Adrenal gland (tissue), 12 donors: Measurements from ENCODE around the gene HELZ2. TPM values are rescaled to one million over a fixed set of nuclear protein-coding genes. Genes with fewer than 3 reads are reported as not detected.
"Not testable (repeated sequence)": the region's sequence is repeated elsewhere in the genome, so short reads cannot be mapped to it uniquely, and the experiment has no call there.

ENCODE experiments used
- DNase-seq, 7 donors: peaks; one replicate each; pipeline ENCODE4 v3.0.0-alpha.2; 2019 to 2020
- H3K27ac ChIP-seq, 5 donors: fragments of 200-600 bp; sonication (generic) in 4 of 5; 1 replicate in 3 of 5; 2 replicates in 2 of 5; pipeline versions ENCODE4 v1.5.1 to v1.8.0; 2016 to 2020; ENCODE audit warnings: mild to moderate bottlenecking in 1 of 5
- H3K27me3 ChIP-seq: fragments of 200-600 bp; 2 replicates; pipeline ENCODE4 v1.8.0; 2021
- H3K36me3 ChIP-seq, 2 donors: fragments of 200-600 bp; replicated peaks in 1 of 2; 1 replicate in 1 of 2; 2 replicates in 1 of 2; pipeline versions ENCODE4 v1.5.1 to v1.8.0; 2018 to 2022
- H3K4me1 ChIP-seq, 2 donors: fragments of 200-600 bp; replicated peaks in 1 of 2; 1 replicate in 1 of 2; 2 replicates in 1 of 2; pipeline versions ENCODE4 v1.5.1 to v1.8.0; 2018 to 2021
- H3K4me3 ChIP-seq, 4 donors: fragments of 200-600 bp; sonication (generic) in 3 of 4; one replicate each; pipeline ENCODE4 v1.5.1; 2016 to 2018
- H3K9me3 ChIP-seq, 3 donors: fragments of 200-600 bp; sonication (generic) in 1 of 3; replicated peaks in 1 of 3; 1 replicate in 2 of 3; 2 replicates in 1 of 3; pipeline versions ENCODE4 v1.5.1 to v1.8.0; 2016 to 2021
- CTCF ChIP-seq, 6 experiments: fragments of 450-650 bp in 4 of 6; fragments of 200-600 bp in 2 of 6; sonication (generic) in 1 of 6; IDR thresholded peaks; 1 replicate in 5 of 6; 2 replicates in 1 of 6; pipeline versions ENCODE4 v1.5.1 to v1.8.0; 2016 to 2021; ENCODE audit warnings: antibody characterized with exemption in 6 of 6, mild to moderate bottlenecking in 2 of 6, moderate library complexity in 1 of 6
- POLR2A ChIP-seq, 2 donors: fragments of 450-650 bp; IDR thresholded peaks; one replicate each; pipeline ENCODE4 v1.6.1; 2017; ENCODE audit warnings: antibody characterized with exemption in 2 of 2, mild to moderate bottlenecking in 2 of 2, moderate library complexity in 1 of 2
- WGBS, 4 donors: extraction: QIAGEN DNeasy Blood & Tissue Kit in 2 of 4; methylation state at CpG; one replicate each; pipeline versions ENCODE4 v1.1.5 to v1.1.7; 2013 to 2017; 5-methylcytosine and 5-hydroxymethylcytosine counted together
- intact Hi-C, 2 donors: fragments of 100-400 bp; cut with DNase I; formaldehyde crosslinking; loops; one replicate each; pipeline versions ENCODE4 v1.14.1 to v1.15.0; 2022 to 2023
- polyA plus RNA-seq, 3 donors: library from polyadenylated mRNA; stranded (reverse); fragments of 200-250 nt in 2 of 3; fragments of 350-450 nt in 1 of 3; fragmentation: Illumina TruSeq in 1 of 3; extraction: RNeasy Lipid Tissue Mini Kit (QIAGEN cat#74804) in 1 of 3; gene quantifications; one replicate each; pipeline ENCODE4 v1.2.3, GENCODE V29; 2013 to 2014
- total RNA-seq, 9 donors: library from RNA; depleted of rRNA in 4 of 9; stranded (reverse); fragments of >200 nt in 4 of 9; fragments of 120-200 nt in 1 of 9; fragmentation: NEBNext Ultra II Directional in 1 of 9; extraction: Animal tissue kit (Norgen Biotek cat#: 25700) in 1 of 9; gene quantifications; one replicate each; pipeline versions ENCODE4 v1.1.0 to v1.2.4, GENCODE V29; 2013 to 2023
- donor health status: healthy with polysubstance abuse.
- donor health status: Bipolar disorder and iron deficiency.
- donor health status: DM: yes; HTN: yes; CAD: no.
- donor health status: DM: no; HTN: no; CAD: no.
- donor health status: DM: no; HTN: no; CAD: no.
- donor health status: DM: yes; HTN: yes; CAD: no.

Gene HELZ2
- total and polyA plus RNA-seq, 12 donors: 3.7 to 54.4 (median 24.3) TPM

GRCh38 chr20:63611646-63612045 lies 37.6 kb upstream of the HELZ2 start:
- no peak for TF ChIP-seq POLR2A (IDR thresholded peaks at IDR 0.05)
- no peak for TF ChIP-seq CTCF (IDR thresholded peaks at IDR 0.05)
- DNase-seq: no peak
- intact Hi-C loops: loop anchor here in 1 of 2 donors (10.0 kb wide), 1 partner anchor 363 kb away; the partner anchor contains the start of gene SAMD10
- Histone ChIP-seq H3K36me3 (peaks cover 0 to 4% of the 10 kb centered on the region in 2 donors), H3K4me3 (no peak overlapping the region), H3K27me3 (no peaks in the 10 kb centered on the region), H3K4me1 (peaks cover 8 to 16% of the 10 kb centered on the region in 2 donors), H3K9me3 (no peaks in the 10 kb centered on the region), H3K27ac (peak overlapping the region in 3 of 5 donors; percentile 63 to 82 (median 69))
- 80 to 90% (median 86%) methylated on average over 7 to 10 of the region's 10 CpGs for WGBS, 4 donors

- Histone ChIP-seq H3K4me1 (peaks cover 8 to 16% of the 10 kb centered on the region in 2 donors), H3K27me3 (no peaks in the 10 kb centered on the region), H3K27ac (no peak overlapping the region), H3K9me3 (no peaks in the 10 kb centered on the region), H3K36me3 (no peaks in the 10 kb centered on the region), H3K4me3 (no peak overlapping the region)
- intact Hi-C loops: loop anchor here in 1 of 2 donors (10.0 kb wide), 1 partner anchor 364 kb away; the partner anchor contains the start of gene SAMD10
- 89 to 95% (median 93%) methylated on average over 12 to 17 of the region's 17 CpGs for WGBS, 4 donors
- no peak for DNase-seq
- TF ChIP-seq CTCF (IDR thresholded peaks at IDR 0.05) (no peak), POLR2A (IDR thresholded peaks at IDR 0.05) (no peak)
Observed at GRCh38 chr20:63610581-63611435, 36.8 kb upstream of the HELZ2 start.

GRCh38 chr20:63606686-63607085 lies 32.6 kb upstream of the HELZ2 start:
- Histone ChIP-seq H3K4me1 (no peaks in the 10 kb centered on the region), H3K27me3 (no peaks in the 10 kb centered on the region), H3K27ac (no peak overlapping the region), H3K4me3 (no peak overlapping the region), H3K36me3 (peaks cover 0 to 9% of the 10 kb centered on the region in 2 donors), H3K9me3 (no peaks in the 10 kb centered on the region)
- no peak for TF ChIP-seq CTCF (IDR thresholded peaks at IDR 0.05)
- TF ChIP-seq POLR2A (IDR thresholded peaks at IDR 0.05): no peak
- intact Hi-C loops: no loop called here
- no peak for DNase-seq
- 85 to 94% (median 89%) methylated on average over 9 of the region's 9 CpGs for WGBS, 4 donors

- WGBS, 4 donors: 88 to 93% (median 89%) methylated on average over 3 of the region's 3 CpGs
- peaks cover 0 to 40% of the 10 kb centered on the region in 2 donors for H3K36me3 ChIP-seq
Observed at GRCh38 chr20:63602321-63602720, 28.3 kb upstream of the HELZ2 start.

GRCh38 chr20:63601679-63602078 lies 27.6 kb upstream of the HELZ2 start:
- H3K9me3 ChIP-seq, H3K4me1 ChIP-seq, DNase-seq, H3K4me3 ChIP-seq, H3K27me3 ChIP-seq, H3K27ac ChIP-seq, intact Hi-C loops: not testable (repeated sequence)
- peaks cover 0 to 40% of the 10 kb centered on the region in 2 donors for H3K36me3 ChIP-seq
- WGBS, 4 donors: 75 to 80% (median 76%) methylated on average over 6 to 8 of the region's 8 CpGs

More at GRCh38 chr20:63602321-63602720, 28.3 kb upstream of the HELZ2 start:
- no peak for DNase-seq
- Histone ChIP-seq H3K27ac (no peak overlapping the region), H3K4me3 (no peak overlapping the region), H3K4me1 (no peaks in the 10 kb centered on the region), H3K27me3 (no peaks in the 10 kb centered on the region), H3K9me3 (no peaks in the 10 kb centered on the region)
- intact Hi-C loops: no loop called here
- TF ChIP-seq POLR2A (IDR thresholded peaks at IDR 0.05): no peak
- TF ChIP-seq CTCF (IDR thresholded peaks at IDR 0.05): no peak
